GM18951 (cell line): ENCODE data around the gene SPRED2.

Source experiments
- POLR2A ChIP-seq: IDR thresholded peaks from 4 replicates; pipeline ENCODE4 v1.6.1; 2011; ENCODE audit warnings: mild to moderate bottlenecking; ENCODE audit not compliant: insufficient read length, insufficient read depth; ENCODE audit errors: extremely low read depth
- in situ Hi-C: fragments of 300-500 bp; cut with MboI; formaldehyde crosslinking; loops from one replicate; pipeline ENCODE4 v1.12.0; 2022; ENCODE audit warnings: low sequenced_read_pairs, mixed read lengths, inconsistent platforms; ENCODE audit not compliant: unreplicated experiment

The SPRED2 gene

GRCh38 chr2:65369574-65369973, 62.8 kb downstream of the SPRED2 start:
- in situ Hi-C loops: no loop called here
- no peak for TF ChIP-seq POLR2A

- in situ Hi-C loops: no loop called here
- TF ChIP-seq POLR2A: no peak
These were observed 63.9 kb downstream of the SPRED2 start for GRCh38 chr2:65368468-65368867.

GRCh38 chr2:65367524-65367923, 64.9 kb downstream of the SPRED2 start:
- in situ Hi-C loops: no loop called here
- no peak for TF ChIP-seq POLR2A

- in situ Hi-C loops: no loop called here
- no peak for TF ChIP-seq POLR2A
These were observed 65.7 kb downstream of the SPRED2 start for GRCh38 chr2:65366595-65367125.

DNA sequence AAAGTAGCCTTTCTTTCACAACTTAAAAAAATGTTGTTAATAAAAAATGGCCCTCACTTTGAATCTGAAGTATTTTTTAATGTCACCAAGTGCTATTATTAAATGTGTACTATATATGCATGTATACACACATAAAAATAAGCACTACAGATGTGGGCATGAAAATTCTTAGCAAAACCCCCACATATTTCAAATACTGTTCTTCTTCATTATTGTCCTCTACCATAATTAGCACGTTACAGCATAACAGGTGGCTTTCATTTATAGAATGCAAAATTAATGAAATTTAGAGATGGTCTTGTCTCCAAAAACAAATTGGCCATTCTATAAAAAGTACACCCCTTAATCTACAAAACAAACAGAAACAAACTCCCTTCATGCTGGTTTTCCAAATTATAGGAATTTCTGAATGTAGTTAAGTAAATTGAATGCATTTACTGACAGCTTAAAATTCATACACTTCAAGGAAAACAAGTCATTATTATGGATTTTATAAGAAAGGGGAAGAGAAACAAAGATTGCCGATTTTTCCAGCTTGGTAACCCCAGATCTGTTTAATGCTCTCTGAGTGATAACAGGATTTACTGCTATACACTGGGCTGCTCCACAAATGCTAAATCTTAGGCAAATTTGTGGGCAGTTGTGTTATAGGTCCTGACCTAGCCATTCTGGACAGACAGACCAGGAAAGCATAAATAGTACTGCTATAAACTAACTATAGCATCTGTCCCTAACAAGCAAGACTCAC, 67.2 kb downstream of the SPRED2 start:
- in situ Hi-C loops: no loop called here
- no peak for TF ChIP-seq POLR2A

- in situ Hi-C loops: no loop called here
- TF ChIP-seq POLR2A: no peak
These were observed 68.3 kb downstream of the SPRED2 start for GRCh38 chr2:65363879-65364666.

DNA sequence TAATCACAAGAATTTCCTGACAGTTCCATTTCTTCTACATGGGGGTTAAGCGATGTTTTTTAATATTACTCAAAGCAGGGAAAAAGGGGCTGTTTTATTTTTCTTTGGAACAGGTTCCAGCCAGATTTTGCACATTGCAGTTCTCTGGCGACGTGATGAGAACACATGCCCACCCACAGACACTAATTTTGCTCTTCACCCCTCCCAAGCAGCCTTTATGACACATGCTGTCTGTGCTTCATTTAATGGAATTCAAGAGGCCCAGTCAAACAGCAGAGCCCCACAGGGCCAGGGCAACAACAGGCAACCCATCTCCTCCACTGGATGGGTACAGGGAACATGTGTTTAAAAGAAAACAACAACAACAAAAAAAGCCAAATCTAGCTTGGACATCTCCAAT, 70.8 kb downstream of the SPRED2 start:
- in situ Hi-C loops: no loop called here

DNA sequence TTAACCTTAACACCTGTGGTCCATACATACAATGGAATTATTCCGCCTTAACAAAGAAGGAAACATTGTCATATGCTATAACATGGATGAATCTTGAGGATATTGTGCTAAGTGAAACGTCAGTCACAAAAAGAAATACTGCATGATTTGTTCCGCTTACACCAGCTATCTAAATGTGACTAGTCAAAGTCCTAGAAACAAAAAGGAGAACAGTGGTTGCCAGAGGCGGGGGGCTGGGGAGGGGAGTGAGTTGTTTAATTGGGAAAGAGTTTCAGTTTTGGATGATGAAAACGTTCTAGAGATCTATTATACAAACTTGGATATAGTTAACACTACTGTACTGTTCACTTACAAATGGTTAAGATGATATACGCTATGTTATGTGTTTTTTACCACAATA, 72.0 kb downstream of the SPRED2 start:
- in situ Hi-C loops: no loop called here
- TF ChIP-seq POLR2A: no peak

More for the DNA sequence above, 70.8 kb downstream of the SPRED2 start:
- no peak for TF ChIP-seq POLR2A

DNA sequence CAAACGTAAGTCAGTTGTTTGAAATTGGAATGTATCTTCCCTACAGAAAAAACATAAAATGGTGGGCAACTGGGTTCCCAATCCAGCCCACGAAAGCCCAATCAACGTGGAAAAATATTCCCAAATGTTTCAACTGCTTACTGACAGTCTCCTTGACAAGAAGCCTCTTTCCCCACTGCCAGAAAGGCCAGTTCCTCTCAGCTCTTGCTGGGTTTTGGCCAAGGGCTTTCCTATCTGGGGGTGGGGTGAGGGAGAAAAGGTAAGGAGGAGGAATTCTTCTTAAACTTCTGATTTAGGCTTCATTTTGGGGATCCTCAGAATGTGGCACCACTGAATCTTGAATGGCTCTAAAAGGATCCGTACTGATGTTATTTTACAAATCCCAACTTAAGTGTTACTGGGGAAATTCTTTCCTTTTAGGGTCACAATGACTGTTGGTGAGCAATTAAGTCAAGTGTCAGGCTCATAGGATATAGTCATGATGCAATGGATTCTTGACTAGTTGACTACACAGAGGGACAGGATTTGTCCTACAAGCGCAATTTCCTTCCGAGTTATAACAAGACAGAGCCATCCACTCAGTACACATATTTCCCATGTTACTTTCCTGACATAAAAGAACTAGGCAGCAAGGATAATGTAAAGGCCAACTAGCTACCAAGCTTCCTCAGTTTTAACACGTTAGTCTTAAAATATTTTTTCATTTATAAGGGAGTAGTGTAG, 73.6 kb downstream of the SPRED2 start:
- TF ChIP-seq POLR2A: no peak
- in situ Hi-C loops: no loop called here

- no peak for TF ChIP-seq POLR2A
- in situ Hi-C loops: no loop called here
These were observed 74.5 kb downstream of the SPRED2 start for GRCh38 chr2:65357959-65358294.

- TF ChIP-seq POLR2A: no peak
- in situ Hi-C loops: no loop called here
These were observed 75.1 kb downstream of the SPRED2 start for GRCh38 chr2:65357095-65357958.

GRCh38 chr2:65355186-65355831, 77.1 kb downstream of the SPRED2 start:
- in situ Hi-C loops: no loop called here
- no peak for TF ChIP-seq POLR2A
